Cardiac muscle cell (in vitro differentiated cells and primary cell): Measurements from ENCODE around the gene FBXL16. TPM values are rescaled to one million over a fixed set of nuclear protein-coding genes. Genes with fewer than 3 reads are reported as not detected.

Experiments used
- DNase-seq, 2 donors: peaks; one replicate each; pipeline versions ENCODE4 v3.0.0 to v3.0.0-alpha.2; 2010 to 2017; ENCODE audit warnings: low read depth in 1 of 2, low spot score in 1 of 2
- H3K27ac ChIP-seq: fragments of 200-600 bp; sonication (generic); 2 replicates; pipeline ENCODE4 v1.5.1; 2016
- H3K27me3 ChIP-seq: fragments of 200-600 bp; sonication (generic); 2 replicates; pipeline ENCODE4 v1.6.0; 2016; ENCODE audit warnings: control low read depth
- H3K36me3 ChIP-seq: fragments of 200-600 bp; sonication (generic); 2 replicates; pipeline ENCODE4 v1.5.1; 2016; ENCODE audit warnings: control low read depth
- H3K4me1 ChIP-seq: fragments of 200-600 bp; sonication (generic); 2 replicates; pipeline ENCODE4 v1.8.1; 2017; ENCODE audit warnings: low read depth, mild to moderate bottlenecking, mixed run types
- H3K4me3 ChIP-seq: fragments of 200-600 bp; sonication (generic); 2 replicates; pipeline ENCODE4 v1.5.1; 2016; ENCODE audit warnings: mild to moderate bottlenecking
- H3K9me3 ChIP-seq: fragments of 200-600 bp; sonication (generic); 2 replicates; pipeline ENCODE4 v1.5.1; 2017; ENCODE audit warnings: low read depth, mild to moderate bottlenecking, control low read depth
- polyA plus RNA-seq: library from polyadenylated mRNA; unstranded; fragments of >200 nt; fragmentation: Nextera tagmentation; extraction: Ambion mirVana; gene quantifications from 2 replicates; pipeline ENCODE4 v1.2.1, GENCODE V29; 2016
- total RNA-seq: library from RNA; depleted of rRNA; stranded (reverse); fragments of >200 nt; gene quantifications from 2 replicates; pipeline ENCODE4 v1.2.3, GENCODE V29; 2016
- TF ChIP-seq, protein P1 (sequence below): IDR thresholded peaks from 2 replicates; pipeline ENCODE4 v1.5.1; 2012; ENCODE audit warnings: low read depth, mild to moderate bottlenecking, low read length

The FBXL16 gene
- total and polyA plus RNA-seq, 2 experiments from 2014 or later: 0.12 to 1.4 TPM

- no peaks in the 10 kb centered on the region for H3K27me3 ChIP-seq
- peaks cover 12% of the 10 kb centered on the region for H3K4me1 ChIP-seq
- TF ChIP-seq, protein P1, sequence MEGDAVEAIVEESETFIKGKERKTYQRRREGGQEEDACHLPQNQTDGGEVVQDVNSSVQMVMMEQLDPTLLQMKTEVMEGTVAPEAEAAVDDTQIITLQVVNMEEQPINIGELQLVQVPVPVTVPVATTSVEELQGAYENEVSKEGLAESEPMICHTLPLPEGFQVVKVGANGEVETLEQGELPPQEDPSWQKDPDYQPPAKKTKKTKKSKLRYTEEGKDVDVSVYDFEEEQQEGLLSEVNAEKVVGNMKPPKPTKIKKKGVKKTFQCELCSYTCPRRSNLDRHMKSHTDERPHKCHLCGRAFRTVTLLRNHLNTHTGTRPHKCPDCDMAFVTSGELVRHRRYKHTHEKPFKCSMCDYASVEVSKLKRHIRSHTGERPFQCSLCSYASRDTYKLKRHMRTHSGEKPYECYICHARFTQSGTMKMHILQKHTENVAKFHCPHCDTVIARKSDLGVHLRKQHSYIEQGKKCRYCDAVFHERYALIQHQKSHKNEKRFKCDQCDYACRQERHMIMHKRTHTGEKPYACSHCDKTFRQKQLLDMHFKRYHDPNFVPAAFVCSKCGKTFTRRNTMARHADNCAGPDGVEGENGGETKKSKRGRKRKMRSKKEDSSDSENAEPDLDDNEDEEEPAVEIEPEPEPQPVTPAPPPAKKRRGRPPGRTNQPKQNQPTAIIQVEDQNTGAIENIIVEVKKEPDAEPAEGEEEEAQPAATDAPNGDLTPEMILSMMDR: peak; percentile 42
- no peaks in the 10 kb centered on the region for H3K36me3 ChIP-seq
- H3K9me3 ChIP-seq: no peaks in the 10 kb centered on the region
- peak; percentile 31 to 37 for DNase-seq
- H3K27ac ChIP-seq: peak overlapping the region; percentile 85
- peak overlapping the region; percentile 66 for H3K4me3 ChIP-seq
Measured at GRCh38 chr16:648071-648780, 57.4 kb downstream of the FBXL16 start.

- DNase-seq: no peak
- no peaks in the 10 kb centered on the region for H3K27me3 ChIP-seq
- H3K9me3 ChIP-seq: no peaks in the 10 kb centered on the region
- TF ChIP-seq, protein P1: no peak
- no peaks in the 10 kb centered on the region for H3K36me3 ChIP-seq
- peak overlapping the region; percentile 16 for H3K27ac ChIP-seq
- H3K4me3 ChIP-seq: no peak overlapping the region
- peaks cover 17% of the 10 kb centered on the region for H3K4me1 ChIP-seq
Measured at GRCh38 chr16:647173-647902, 58.3 kb downstream of the FBXL16 start.

DNA sequence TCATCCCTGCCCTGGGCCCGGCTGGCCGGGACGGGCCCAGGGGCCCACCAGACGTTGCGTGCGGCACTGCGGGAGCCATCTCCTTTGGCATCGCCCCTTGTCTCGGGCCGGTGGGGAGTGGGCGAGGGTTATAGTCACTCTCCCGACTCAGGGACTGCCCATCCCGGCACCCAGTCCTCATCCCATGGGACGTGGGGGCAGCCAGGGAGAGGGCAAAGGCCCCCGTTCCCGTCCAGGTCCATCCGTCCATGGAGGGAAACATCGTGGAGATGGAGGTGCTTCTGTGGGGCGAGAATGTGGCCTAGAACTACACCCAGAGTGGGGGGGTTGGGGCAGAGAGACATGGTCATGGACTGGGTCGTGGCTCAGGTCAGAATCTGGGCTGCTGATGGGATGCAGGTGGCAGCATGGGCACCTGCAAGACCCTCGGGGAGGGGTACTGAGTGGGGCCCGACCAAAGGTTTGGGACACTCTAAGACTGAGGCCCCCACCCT is 58.9 kb downstream of the FBXL16 start:
- no peaks in the 10 kb centered on the region for H3K27me3 ChIP-seq
- peaks cover 17% of the 10 kb centered on the region for H3K4me1 ChIP-seq
- TF ChIP-seq, protein P1: no peak
- no peak overlapping the region for H3K4me3 ChIP-seq
- H3K9me3 ChIP-seq: no peaks in the 10 kb centered on the region
- no peak for DNase-seq
- no peaks in the 10 kb centered on the region for H3K36me3 ChIP-seq
- no peak overlapping the region for H3K27ac ChIP-seq

GRCh38 chr16:645852-646678 is 59.5 kb downstream of the FBXL16 start:
- no peaks in the 10 kb centered on the region for H3K27me3 ChIP-seq
- H3K4me1 ChIP-seq: peaks cover 17% of the 10 kb centered on the region
- TF ChIP-seq, protein P1: no peak
- no peak overlapping the region for H3K27ac ChIP-seq
- H3K4me3 ChIP-seq: no peak overlapping the region
- no peak for DNase-seq
- no peaks in the 10 kb centered on the region for H3K36me3 ChIP-seq
- H3K9me3 ChIP-seq: no peaks in the 10 kb centered on the region

- peaks cover 12% of the 10 kb centered on the region for H3K4me1 ChIP-seq
- no peaks in the 10 kb centered on the region for H3K9me3 ChIP-seq
- H3K27me3 ChIP-seq: no peaks in the 10 kb centered on the region
- no peak for DNase-seq
- H3K36me3 ChIP-seq: no peaks in the 10 kb centered on the region
- TF ChIP-seq, protein P1: no peak
- no peak overlapping the region for H3K4me3 ChIP-seq
- H3K27ac ChIP-seq: no peak overlapping the region
Measured at GRCh38 chr16:644556-644955, 61.0 kb downstream of the FBXL16 start.
